Astrocyte (in vitro differentiated cells and primary cell): Measurements from ENCODE around the gene SV2A.

Source experiments
- EZH2 ChIP-seq: IDR thresholded peaks from 2 replicates; pipeline ENCODE4 v1.6.1; 2012; ENCODE audit warnings: mild to moderate bottlenecking, low read length, inconsistent platforms; ENCODE audit not compliant: insufficient read depth
- TF ChIP-seq, protein P1 (sequence below): IDR thresholded peaks from 2 replicates; pipeline ENCODE4 v1.5.1; 2011; ENCODE audit warnings: low read depth, mild to moderate bottlenecking, inconsistent platforms, low read length, moderate library complexity; ENCODE audit not compliant: insufficient read depth

GRCh38 chr1:149877211-149877946 is 40.3 kb downstream of the SV2A start:
- TF ChIP-seq, protein P1, sequence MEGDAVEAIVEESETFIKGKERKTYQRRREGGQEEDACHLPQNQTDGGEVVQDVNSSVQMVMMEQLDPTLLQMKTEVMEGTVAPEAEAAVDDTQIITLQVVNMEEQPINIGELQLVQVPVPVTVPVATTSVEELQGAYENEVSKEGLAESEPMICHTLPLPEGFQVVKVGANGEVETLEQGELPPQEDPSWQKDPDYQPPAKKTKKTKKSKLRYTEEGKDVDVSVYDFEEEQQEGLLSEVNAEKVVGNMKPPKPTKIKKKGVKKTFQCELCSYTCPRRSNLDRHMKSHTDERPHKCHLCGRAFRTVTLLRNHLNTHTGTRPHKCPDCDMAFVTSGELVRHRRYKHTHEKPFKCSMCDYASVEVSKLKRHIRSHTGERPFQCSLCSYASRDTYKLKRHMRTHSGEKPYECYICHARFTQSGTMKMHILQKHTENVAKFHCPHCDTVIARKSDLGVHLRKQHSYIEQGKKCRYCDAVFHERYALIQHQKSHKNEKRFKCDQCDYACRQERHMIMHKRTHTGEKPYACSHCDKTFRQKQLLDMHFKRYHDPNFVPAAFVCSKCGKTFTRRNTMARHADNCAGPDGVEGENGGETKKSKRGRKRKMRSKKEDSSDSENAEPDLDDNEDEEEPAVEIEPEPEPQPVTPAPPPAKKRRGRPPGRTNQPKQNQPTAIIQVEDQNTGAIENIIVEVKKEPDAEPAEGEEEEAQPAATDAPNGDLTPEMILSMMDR, result no peak
- no peak for TF ChIP-seq EZH2
